Ramos (cell line): ENCODE measurements around the gene NUDT8.
"Not testable (repeated sequence)": the region's sequence is repeated elsewhere in the genome, so short reads cannot be mapped to it uniquely, and the experiment has no call there.

Experiments used
- in situ Hi-C: fragments of 300-500 bp; cut with MboI; formaldehyde crosslinking; loops from one replicate; pipeline ENCODE4 v1.14.3; 2022; ENCODE audit warnings: low sequenced_read_pairs; ENCODE audit not compliant: unreplicated experiment

Gene NUDT8

GRCh38 chr11:67630943-67631331 is 1.2 kb upstream of the NUDT8 start:
- in situ Hi-C loops, result loop anchor here (5.0 kb wide), 2 partner anchors 71 to 156 kb away; no protein-coding TSS in a partner anchor

GRCh38 chr11:67630228-67630942 is 648 bp upstream of the NUDT8 start:
- in situ Hi-C loops, result loop anchor here (5.0 kb wide), 2 partner anchors 72 to 157 kb away; no protein-coding TSS in a partner anchor

DNA sequence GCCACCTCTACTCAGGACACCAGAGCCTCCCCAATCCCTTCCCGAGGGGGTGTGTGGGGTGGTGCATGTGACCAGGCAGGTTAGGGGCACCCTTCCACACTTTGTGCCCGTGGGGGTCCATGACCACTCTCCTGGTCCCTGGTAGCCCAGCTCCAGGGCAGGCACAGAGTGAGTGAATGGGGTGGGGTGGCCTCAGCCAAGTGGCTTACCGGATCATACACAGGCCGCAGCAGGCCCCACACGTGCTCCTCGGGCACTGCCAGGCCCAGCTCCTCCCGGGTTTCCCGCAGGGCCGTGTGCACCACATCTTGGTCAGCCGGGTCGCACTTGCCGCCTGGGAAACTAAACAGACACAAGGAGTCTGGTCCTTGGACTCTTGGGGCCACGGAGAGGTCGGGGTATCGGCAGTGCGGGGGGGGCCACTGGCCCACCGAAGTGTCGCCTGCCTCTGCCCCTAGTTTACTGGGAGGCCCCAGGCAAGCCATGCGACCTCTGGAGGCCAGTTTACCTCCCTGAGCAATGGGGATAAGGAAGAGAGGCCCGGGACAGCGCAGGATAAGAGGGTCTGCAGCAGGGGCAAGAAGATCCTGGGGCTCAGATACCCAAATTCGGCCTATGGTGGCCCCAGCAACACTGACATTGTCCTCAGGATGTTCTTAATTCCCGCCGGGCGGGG is 889 bp downstream of the NUDT8 start:
- in situ Hi-C loops, result no loop called here

DNA sequence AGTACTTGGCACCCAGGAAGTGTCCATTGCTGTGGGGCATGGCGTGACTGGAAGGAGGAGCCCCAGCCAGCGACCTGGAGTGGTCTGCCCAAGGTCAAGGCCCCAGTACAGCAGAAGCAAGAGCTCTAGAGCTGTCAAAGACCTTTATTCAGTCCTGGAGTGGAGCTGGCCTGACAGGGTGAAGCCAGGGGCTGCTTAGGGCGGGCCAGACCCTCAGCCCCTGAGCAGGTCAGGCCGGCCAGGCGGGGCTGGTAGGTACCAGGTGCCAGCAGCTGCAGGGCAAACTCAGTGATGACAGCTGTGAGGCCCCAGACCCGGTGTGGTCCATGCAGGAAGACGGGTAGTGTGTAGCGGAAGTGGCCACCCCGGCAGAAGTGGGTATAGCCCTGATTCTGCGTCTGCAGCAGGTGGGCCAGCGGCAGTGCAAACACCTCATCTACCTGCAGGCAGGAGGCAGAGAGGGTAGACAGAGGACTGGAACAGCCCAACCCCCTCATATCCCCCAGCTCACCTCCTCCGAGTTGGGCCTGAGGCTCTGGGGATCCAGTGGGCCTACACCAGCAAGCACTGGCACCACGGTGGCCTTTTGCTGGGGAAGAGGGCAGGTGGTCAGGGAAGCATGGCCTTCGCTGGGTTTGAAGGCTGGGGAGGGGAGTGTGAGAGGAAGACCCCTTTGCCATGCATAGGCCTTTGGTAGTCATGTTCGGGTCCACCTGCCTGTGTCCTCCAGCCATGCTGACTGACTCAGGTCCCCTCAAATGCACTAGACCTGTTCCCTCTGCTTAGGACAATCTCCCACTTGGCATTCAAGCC is 1.7 kb downstream of the NUDT8 start:
- in situ Hi-C loops, result no loop called here

DNA sequence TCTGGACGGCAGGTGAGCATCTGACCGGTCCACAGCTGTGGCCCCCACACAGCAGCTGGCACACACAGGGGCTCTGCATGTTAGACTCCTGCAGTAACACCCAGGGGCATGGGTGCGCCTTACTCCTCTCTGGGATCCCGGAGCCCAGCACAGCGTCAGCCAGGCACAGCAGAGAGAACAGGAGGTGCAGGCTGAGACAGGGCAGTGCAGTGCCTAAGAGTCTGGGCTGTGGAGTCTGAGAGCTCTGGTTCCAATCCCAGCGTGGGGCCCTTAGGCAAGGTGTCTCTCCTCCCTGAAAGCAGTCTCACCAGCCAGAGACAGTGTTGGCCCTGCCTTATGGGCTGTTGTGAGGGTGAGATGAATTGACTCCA is 2.3 kb downstream of the NUDT8 start:
- in situ Hi-C loops, result no loop called here

GRCh38 chr11:67626970-67627369 is 2.8 kb downstream of the NUDT8 start:
- in situ Hi-C loops, result no loop called here

DNA sequence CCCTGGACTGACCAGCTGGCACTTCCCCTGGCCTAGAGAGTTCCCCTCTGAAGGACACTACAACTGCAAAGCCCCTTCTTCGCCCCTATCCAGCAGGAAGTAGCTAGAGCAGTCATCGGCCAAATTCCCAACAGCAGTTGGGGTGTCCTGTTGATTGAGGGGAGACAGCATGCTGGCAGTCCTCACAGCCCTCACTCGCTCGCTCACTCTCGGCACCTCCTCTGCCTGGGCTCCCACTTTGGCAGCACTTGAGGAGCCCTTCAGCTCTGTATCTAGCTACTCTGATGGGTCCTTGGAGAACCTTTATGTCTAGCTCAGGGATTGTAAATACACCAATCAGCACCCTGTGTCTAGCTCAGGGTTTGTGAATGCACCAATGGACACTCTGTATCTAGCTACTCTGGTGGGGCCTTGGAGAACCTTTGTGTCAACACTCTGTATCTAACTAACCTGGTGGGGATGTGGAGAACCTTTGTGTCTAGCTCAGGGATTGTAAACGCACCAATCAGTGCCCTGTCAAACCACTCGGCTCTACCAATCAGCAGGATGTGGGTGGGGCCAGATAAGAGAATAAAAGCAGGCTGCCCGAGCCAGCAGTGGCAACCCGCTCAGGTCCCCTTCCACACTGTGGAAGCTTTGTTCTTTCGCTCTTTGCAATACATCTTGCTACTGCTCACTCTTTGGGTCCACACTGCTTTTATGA is 3.5 kb downstream of the NUDT8 start:
- in situ Hi-C loops, result not testable (repeated sequence)

- in situ Hi-C loops, result not testable (repeated sequence)
Measured at GRCh38 chr11:67623795-67624194, 5.9 kb downstream of the NUDT8 start.

- in situ Hi-C loops, result not testable (repeated sequence)
Measured at GRCh38 chr11:67622905-67623304, 6.8 kb downstream of the NUDT8 start.

DNA sequence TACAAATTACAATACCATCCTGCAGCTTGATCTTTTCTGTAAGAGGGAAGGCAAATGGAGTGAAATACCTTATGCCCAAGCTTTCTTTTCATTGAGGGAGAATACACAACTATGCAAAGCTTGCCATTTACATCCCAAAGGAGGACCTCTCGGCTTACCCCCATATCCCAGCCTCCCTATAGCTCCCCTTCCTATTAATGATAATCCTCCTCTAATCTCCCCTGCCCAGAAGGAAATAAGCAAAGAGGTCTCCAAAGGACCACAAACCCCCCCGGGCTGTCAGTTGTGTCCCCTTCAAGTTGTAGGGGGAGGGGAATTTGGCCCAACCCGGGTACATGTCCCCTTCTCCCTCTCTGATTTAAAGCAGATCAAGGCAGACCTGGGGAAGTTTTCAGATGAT is 7.8 kb downstream of the NUDT8 start:
- in situ Hi-C loops, result not testable (repeated sequence)

GRCh38 chr11:67620621-67621020 is 9.1 kb downstream of the NUDT8 start:
- in situ Hi-C loops, result not testable (repeated sequence)

DNA sequence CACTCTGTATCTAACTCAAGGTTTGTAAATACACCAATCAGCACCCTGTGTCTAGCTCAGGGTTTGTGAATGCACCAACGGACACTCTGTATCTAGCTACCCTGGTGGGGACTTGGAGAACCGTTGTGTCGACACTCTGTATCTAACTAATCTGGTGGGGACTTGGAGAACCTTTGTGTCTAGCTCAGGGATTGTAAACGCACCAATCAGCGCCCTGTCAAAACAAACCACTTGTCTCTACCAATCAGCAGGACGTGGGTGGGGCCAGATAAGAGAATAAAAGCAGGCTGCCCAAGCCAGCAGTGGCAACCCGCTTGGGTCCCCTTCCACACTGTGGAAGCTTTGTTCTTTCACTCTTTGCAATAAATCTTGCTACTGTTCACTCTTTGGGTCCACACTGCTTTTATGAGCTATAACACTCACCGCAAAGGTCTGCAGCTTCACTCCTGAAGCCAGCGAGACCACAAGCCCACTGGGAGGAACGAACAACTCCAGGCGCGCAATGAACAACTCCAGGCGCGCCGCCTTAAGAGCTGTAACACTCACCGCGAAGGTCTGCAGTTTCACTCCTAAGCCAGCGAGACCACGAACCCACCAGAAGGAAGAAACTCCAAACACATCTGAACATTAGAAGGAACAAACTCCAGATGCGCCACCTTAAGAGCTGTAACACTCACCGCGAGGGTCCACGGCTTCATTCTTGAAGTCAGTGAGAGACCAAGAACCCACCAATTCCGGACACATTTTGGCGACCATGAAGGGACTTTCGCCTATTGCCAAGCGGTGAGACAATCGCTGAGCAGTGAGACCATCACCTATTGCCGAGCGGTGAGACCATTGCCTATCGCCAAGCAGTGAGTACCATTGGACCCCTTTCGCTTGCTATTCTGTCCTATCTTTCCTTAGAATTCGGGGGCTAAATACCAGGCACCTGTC is 9.8 kb downstream of the NUDT8 start:
- in situ Hi-C loops, result not testable (repeated sequence)

- in situ Hi-C loops, result not testable (repeated sequence)
Measured at GRCh38 chr11:67618901-67619659, 10.7 kb downstream of the NUDT8 start.

- in situ Hi-C loops, result no loop called here
Measured at GRCh38 chr11:67617243-67617953, 12.3 kb downstream of the NUDT8 start.

DNA sequence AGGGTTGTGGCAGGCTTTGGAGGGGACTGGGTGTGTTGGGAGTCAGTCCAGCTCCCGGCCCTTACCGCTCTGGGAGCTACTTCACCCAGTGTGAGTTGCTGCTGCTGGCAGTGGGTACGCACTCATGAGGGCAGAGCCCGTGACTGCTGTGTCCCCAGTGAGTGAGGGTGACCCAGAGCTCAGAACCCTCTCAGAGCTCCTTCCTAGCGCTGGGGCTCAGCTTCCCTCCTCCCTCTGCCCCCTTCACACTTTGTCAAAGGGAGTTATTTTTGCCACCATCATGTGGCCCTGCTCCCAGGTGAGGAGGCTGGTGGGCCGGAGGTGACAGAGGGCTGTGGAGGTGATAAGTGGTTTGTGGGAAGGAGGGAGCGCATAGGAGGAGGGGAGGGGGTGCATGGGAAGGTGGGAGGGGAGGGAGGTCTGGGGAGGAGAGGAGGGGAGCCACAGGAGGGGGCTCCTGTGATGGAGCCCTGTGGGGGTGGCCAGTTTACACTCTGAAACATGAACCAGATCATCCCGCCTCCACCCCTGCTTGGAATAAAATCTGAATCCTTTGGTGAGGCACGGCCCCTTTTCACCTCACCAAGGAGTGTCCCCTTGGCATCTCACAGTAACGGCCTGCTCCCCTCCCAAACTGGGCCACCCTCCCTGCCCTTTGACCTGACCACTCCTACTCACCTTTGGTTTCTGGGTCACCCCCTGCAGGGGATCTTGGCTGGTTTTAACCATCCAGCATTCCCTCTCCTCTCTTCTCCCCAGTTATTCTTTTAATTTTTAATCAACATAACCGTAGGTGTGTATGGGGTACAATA is 13.1 kb downstream of the NUDT8 start:
- in situ Hi-C loops, result no loop called here

- in situ Hi-C loops, result no loop called here
Measured at GRCh38 chr11:67615728-67616430, 13.9 kb downstream of the NUDT8 start.
